ENCODE results near the gene GARNL3. TPM values are rescaled to one million over a fixed set of nuclear protein-coding genes. Genes with fewer than 3 reads are reported as not detected.

Gene GARNL3
- total RNA-seq, 4 donors from 2014 or later = 28.4 to 59.7 (median 39.1) TPM

GRCh38 chr9:127229691-127230417, 34.7 kb upstream of the GARNL3 start:
- H3K36me3 ChIP-seq = no peaks in the 10 kb centered on the region
- no peak for TF ChIP-seq CTCF (IDR thresholded peaks at IDR 0.05)
- no peak for TF ChIP-seq EP300 (IDR thresholded peaks at IDR 0.05)
- no peak for TF ChIP-seq POLR2A (IDR thresholded peaks at IDR 0.05)
- no peak overlapping the region for H3K27ac ChIP-seq
- DNase-seq (ENCODE audit: low spot score in 2 of 2) = no peak
- H3K4me3 ChIP-seq = no peak overlapping the region
- 93 to 95% methylated on average over 4 of the region's 4 CpGs for WGBS, 2 donors
- H3K27me3 ChIP-seq = no peaks in the 10 kb centered on the region
- H3K4me1 ChIP-seq = peaks cover 0 to 41% (median 18%) of the 10 kb centered on the region in 4 donors
- no peaks in the 10 kb centered on the region for H3K9me3 ChIP-seq

DNA sequence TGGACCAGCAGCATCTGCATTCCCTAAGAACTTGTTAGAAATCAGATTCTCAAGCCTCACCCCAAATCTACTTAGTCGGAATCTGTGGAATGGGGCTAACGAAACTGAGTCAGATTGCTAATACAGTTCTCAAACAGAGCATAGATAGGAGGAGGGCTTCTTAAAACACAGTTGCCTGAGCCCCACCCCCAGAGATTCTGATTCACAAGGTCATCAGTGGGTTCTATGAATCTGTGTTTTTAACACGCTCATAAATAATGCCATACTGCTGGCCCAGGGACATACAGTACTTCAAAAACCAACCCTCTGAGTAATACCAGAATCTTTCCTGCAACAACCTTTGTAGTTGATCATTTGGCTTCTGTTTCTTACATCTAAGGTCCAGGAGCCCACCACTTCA, 32.9 kb upstream of the GARNL3 start:
- no peak for DNase-seq (ENCODE audit: low spot score in 2 of 2)
- no peak overlapping the region for H3K27ac ChIP-seq
- H3K4me1 ChIP-seq = peaks cover 0 to 35% (median 15%) of the 10 kb centered on the region in 4 donors
- H3K27me3 ChIP-seq = no peaks in the 10 kb centered on the region
- no peaks in the 10 kb centered on the region for H3K9me3 ChIP-seq
- H3K4me3 ChIP-seq = no peak overlapping the region
- no peaks in the 10 kb centered on the region for H3K36me3 ChIP-seq
- no peak for TF ChIP-seq POLR2A (IDR thresholded peaks at IDR 0.05)
- no peak for TF ChIP-seq EP300 (IDR thresholded peaks at IDR 0.05)
- 93 to 97% methylated on average over 3 of the region's 3 CpGs for WGBS, 2 donors

DNA sequence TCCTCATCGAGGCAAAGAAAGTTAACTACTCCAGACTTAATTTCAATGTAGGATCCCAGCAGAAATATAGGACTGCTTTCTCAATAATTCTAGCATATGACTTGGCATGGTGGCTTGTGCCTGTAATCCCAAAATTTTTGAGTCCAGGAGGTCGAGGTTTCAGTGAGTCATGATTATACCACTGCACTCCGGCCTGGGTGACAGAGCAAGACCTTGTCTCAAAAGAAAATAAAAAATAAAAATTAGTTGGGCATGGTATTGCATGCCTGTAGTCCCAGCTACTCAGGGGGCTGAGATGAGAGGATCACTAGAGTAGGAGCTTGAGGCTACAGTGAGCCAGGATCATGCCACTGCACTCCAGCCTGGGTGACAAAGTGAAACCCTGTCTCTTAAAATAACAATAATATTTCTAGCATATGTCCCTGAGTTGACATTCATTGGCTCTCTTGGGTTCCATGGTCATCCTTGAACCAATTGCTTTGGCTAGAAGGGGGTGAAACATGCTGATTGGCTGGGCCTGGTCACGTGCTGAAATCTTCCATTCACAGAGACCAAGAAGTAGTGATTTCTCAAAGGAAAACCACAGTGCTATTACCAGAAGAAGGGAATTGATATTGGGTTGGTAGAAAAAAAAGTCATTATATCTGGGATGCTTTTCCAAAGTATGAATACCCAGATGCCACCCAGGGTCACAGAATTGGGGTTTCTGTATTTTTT, 31.6 kb upstream of the GARNL3 start:
- DNase-seq (ENCODE audit: low spot score in 2 of 2) = no peak
- Histone ChIP-seq H3K4me3 (no peak overlapping the region), H3K27me3 (no peaks in the 10 kb centered on the region), H3K4me1 (peaks cover 0 to 31% (median 15%) of the 10 kb centered on the region in 4 donors), H3K27ac (peak overlapping the region in 3 of 4 donors; percentile 27 to 74 (median 59)), H3K36me3 (peaks cover 0 to 10% (median 0%) of the 10 kb centered on the region in 3 donors), H3K9me3 (no peaks in the 10 kb centered on the region)
- WGBS, 2 donors = 61 to 79% methylated on average over 4 of the region's 4 CpGs
- no peak for TF ChIP-seq POLR2A (IDR thresholded peaks at IDR 0.05)
- TF ChIP-seq EP300 (IDR thresholded peaks at IDR 0.05) = no peak
- no peak for TF ChIP-seq CTCF (IDR thresholded peaks at IDR 0.05)

- 15 to 19% methylated on average over 4 of the region's 4 CpGs for WGBS, 2 donors
- H3K4me3 ChIP-seq = no peak overlapping the region
These were observed 31.0 kb upstream of the GARNL3 start for GRCh38 chr9:127233550-127233949.

GRCh38 chr9:127233989-127234388, 30.6 kb upstream of the GARNL3 start:
- WGBS, 2 donors = 14 to 18% methylated on average over 1 of the region's 1 CpG
- Histone ChIP-seq H3K27me3 (no peaks in the 10 kb centered on the region), H3K36me3 (peaks cover 0 to 10% (median 0%) of the 10 kb centered on the region in 3 donors), H3K4me3 (no peak overlapping the region), H3K9me3 (no peaks in the 10 kb centered on the region), H3K4me1 (peaks cover 0 to 31% (median 15%) of the 10 kb centered on the region in 4 donors), H3K27ac (peak overlapping the region in 2 of 4 donors; percentile 59 to 74)
- DNase-seq (ENCODE audit: low spot score in 2 of 2) = no peak
- TF ChIP-seq EP300 (IDR thresholded peaks at IDR 0.05) = no peak
- TF ChIP-seq CTCF (IDR thresholded peaks at IDR 0.05) = no peak
- TF ChIP-seq POLR2A (IDR thresholded peaks at IDR 0.05) = no peak

More at GRCh38 chr9:127233550-127233949, 31.0 kb upstream of the GARNL3 start:
- DNase-seq (ENCODE audit: low spot score in 2 of 2) = no peak
- Histone ChIP-seq H3K4me1 (peaks cover 0 to 31% (median 15%) of the 10 kb centered on the region in 4 donors), H3K27ac (peak overlapping the region in 3 of 4 donors; percentile 27 to 74 (median 59)), H3K9me3 (no peaks in the 10 kb centered on the region), H3K27me3 (no peaks in the 10 kb centered on the region), H3K36me3 (peaks cover 0 to 10% (median 0%) of the 10 kb centered on the region in 3 donors)
- no peak for TF ChIP-seq POLR2A (IDR thresholded peaks at IDR 0.05)
- no peak for TF ChIP-seq EP300 (IDR thresholded peaks at IDR 0.05)
- no peak for TF ChIP-seq CTCF (IDR thresholded peaks at IDR 0.05)
